ENCODE data around the gene THSD7B.

Gene THSD7B

GRCh38 chr2:137700681-137701080, 935.3 kb downstream of the THSD7B start:
- DNase-seq (ENCODE audit: low spot score): no peak

GRCh38 chr2:137705296-137705695, 940.0 kb downstream of the THSD7B start:
- DNase-seq (ENCODE audit: low spot score): no peak

GRCh38 chr2:137706786-137707613, 941.7 kb downstream of the THSD7B start:
- no peak for DNase-seq (ENCODE audit: low spot score)

- no peak for DNase-seq (ENCODE audit: low spot score)
Observed at GRCh38 chr2:137708311-137708710, 943.0 kb downstream of the THSD7B start.

- DNase-seq (ENCODE audit: low spot score): no peak
Observed at GRCh38 chr2:137715731-137716191, 950.4 kb downstream of the THSD7B start.

- DNase-seq (ENCODE audit: low spot score): no peak
Observed at GRCh38 chr2:137718786-137719185, 953.4 kb downstream of the THSD7B start.

- no peak for DNase-seq (ENCODE audit: low spot score)
Observed at GRCh38 chr2:137721733-137722132, 956.4 kb downstream of the THSD7B start.

- DNase-seq (ENCODE audit: low spot score): no peak
Observed at GRCh38 chr2:137724912-137725311, 959.6 kb downstream of the THSD7B start.

Data from CD4-positive, alpha-beta T cell treated with Interleukin-15 for 4 hours (primary cell).